Measurements from ENCODE around the gene ZSCAN4.
A peak's percentile ranks its signal among the peaks of the same experiment; 100 is the strongest.

ZSCAN4 gene

GRCh38 chr19:57655443-57655842 lies 13.3 kb upstream of the ZSCAN4 start:
- TF ChIP-seq, protein P1, sequence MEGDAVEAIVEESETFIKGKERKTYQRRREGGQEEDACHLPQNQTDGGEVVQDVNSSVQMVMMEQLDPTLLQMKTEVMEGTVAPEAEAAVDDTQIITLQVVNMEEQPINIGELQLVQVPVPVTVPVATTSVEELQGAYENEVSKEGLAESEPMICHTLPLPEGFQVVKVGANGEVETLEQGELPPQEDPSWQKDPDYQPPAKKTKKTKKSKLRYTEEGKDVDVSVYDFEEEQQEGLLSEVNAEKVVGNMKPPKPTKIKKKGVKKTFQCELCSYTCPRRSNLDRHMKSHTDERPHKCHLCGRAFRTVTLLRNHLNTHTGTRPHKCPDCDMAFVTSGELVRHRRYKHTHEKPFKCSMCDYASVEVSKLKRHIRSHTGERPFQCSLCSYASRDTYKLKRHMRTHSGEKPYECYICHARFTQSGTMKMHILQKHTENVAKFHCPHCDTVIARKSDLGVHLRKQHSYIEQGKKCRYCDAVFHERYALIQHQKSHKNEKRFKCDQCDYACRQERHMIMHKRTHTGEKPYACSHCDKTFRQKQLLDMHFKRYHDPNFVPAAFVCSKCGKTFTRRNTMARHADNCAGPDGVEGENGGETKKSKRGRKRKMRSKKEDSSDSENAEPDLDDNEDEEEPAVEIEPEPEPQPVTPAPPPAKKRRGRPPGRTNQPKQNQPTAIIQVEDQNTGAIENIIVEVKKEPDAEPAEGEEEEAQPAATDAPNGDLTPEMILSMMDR (IDR thresholded peaks at IDR 0.05; ENCODE audit: low read depth, low read length, missing control alignments), result no peak
- no peak overlapping the region for H3K4me3 ChIP-seq (replicated peaks; ENCODE audit: low read depth, low read length)
- no peak for DNase-seq (ENCODE audit: extremely low read depth, low read depth)

DNA sequence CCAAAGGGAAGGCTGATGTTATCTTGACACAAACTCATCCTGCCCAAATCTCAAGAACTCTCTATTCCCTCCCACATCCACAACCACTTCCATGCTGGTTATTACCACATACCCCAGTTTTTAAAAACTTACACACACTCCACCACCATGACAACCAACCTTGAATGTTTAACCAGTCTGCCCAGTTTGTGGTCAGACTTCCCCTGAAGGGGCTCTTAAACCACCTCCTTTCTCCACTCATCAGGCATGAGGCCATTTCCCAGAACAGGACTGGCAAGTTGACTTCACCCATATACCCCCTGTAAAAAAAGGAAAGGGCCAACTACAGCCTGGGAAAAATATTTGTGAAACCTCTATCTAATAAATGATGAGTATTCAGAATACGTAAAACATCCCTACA lies 12.4 kb upstream of the ZSCAN4 start:
- no peak overlapping the region for H3K4me3 ChIP-seq (replicated peaks; ENCODE audit: low read depth, low read length)
- no peak for DNase-seq (ENCODE audit: extremely low read depth, low read depth)
- TF ChIP-seq, protein P1 (IDR thresholded peaks at IDR 0.05; ENCODE audit: low read depth, low read length, missing control alignments), result no peak

- TF ChIP-seq, protein P1 (IDR thresholded peaks at IDR 0.05; ENCODE audit: low read depth, low read length, missing control alignments), result no peak
- peak overlapping the region; percentile 45 for H3K4me3 ChIP-seq (replicated peaks; ENCODE audit: low read depth, low read length)
- DNase-seq (ENCODE audit: extremely low read depth, low read depth), result peak; percentile 4
These were observed 4.2 kb upstream of the ZSCAN4 start for GRCh38 chr19:57664269-57665127.

DNA sequence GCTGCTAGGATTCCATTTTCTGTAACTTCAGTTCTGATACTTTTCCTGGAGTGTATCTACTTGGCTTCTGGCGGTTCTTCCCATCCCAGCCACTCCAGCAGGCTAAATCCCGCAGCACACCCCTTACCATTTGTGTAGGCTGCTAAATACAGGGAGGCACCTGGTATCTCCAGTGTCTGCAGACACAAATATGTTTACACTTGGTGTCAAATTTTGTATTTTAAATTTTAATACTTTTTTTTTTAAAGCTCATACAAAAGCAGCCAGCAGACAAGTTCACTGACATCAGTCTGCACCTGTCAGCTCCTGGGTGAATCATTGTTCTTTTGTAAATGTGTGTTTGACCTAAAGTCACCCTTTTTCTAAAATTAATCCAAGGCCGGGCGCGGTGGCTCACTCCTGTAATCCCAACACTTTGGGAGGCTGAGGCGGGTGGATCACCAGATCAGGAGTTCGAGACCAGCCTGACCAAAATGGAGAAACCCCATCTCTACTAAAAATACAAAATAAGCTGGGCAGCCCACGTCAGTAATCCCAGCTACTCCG lies 3.4 kb upstream of the ZSCAN4 start:
- DNase-seq (ENCODE audit: extremely low read depth, low read depth), result no peak
- no peak overlapping the region for H3K4me3 ChIP-seq (replicated peaks; ENCODE audit: low read depth, low read length)
- TF ChIP-seq, protein P1 (IDR thresholded peaks at IDR 0.05; ENCODE audit: low read depth, low read length, missing control alignments), result no peak

GRCh38 chr19:57667228-57667627 lies 1.5 kb upstream of the ZSCAN4 start:
- TF ChIP-seq, protein P1 (IDR thresholded peaks at IDR 0.05; ENCODE audit: low read depth, low read length, missing control alignments), result no peak
- no peak for DNase-seq (ENCODE audit: extremely low read depth, low read depth)
- H3K4me3 ChIP-seq (replicated peaks; ENCODE audit: low read depth, low read length), result no peak overlapping the region

DNA sequence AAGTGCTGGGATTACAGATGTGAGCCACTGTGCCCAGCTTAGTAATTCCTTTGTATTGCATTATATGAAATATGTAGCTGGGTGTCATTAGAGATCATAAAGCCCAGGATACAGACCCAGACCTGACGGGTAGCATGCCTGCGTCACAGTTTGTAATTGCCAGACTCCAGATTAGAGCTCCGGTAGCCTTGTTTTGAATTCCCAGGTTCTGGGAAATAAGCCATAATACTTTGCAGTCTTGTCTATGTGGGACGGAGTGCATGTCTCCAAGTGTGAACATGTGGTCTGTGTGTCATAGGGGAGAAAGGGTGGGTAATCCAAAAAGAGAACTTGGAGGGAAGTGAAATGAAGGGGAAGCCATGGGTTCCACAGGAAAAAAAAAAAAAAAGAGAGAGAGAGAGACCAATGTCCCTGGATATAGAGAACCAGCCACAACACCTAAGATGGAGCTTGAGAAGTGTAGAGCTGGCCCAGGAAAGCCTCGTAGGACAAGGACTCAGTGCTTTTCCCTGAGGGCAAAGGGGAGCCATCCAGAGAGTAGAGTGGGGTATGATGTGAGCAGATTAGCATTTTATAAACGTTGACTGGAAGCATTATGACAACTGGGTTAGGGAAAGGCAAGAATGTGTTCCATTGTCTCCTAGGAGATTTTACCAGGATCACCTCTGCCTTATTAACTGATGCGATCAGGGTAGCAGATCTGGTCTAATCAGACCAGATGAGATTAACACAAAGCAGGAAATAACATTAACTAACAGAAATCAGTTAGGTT lies 2.6 kb downstream of the ZSCAN4 start:
- TF ChIP-seq, protein P1 (IDR thresholded peaks at IDR 0.05; ENCODE audit: low read depth, low read length, missing control alignments), result no peak
- no peak for DNase-seq (ENCODE audit: extremely low read depth, low read depth)
- H3K4me3 ChIP-seq (replicated peaks; ENCODE audit: low read depth, low read length), result no peak overlapping the region

Measured in HFF-Myc (cell line).